Omental fat pad (tissue), 4 donors: ENCODE measurements around the gene RBMS3. TPM values are rescaled to one million over a fixed set of nuclear protein-coding genes. Genes with fewer than 3 reads are reported as not detected.

ENCODE experiments used
- ATAC-seq: fragments of 150-250 bp; one replicate; pipeline ENCODE4 v1.9.1; 2016; ENCODE audit warnings: mild to moderate bottlenecking, moderate library complexity; ENCODE audit not compliant: low FRiP score
- DNase-seq: peaks from one replicate; pipeline ENCODE4 v3.0.0-alpha.2; 2019; ENCODE audit warnings: low spot score
- CTCF ChIP-seq, 3 donors: fragments of 450-650 bp; IDR thresholded peaks; one replicate each; pipeline ENCODE4 v1.5.1; 2016 to 2017; ENCODE audit warnings: antibody characterized with exemption in 3 of 3, mild to moderate bottlenecking in 3 of 3, moderate library complexity in 2 of 3
- total RNA-seq, 4 donors: library from RNA; depleted of rRNA; stranded (reverse); fragments of >200 nt; gene quantifications; one replicate each; pipeline ENCODE4 v1.1.0, GENCODE V29; 2016

Gene RBMS3
- total RNA-seq, 4 donors from 2014 or later: 61.5 to 185 (median 120) TPM

GRCh38 chr3:29559741-29560465 lies 279.0 kb downstream of the RBMS3 start:
- TF ChIP-seq CTCF (IDR thresholded peaks at IDR 0.05): no peak
- ATAC-seq: no peak
- no peak for DNase-seq

GRCh38 chr3:29561651-29562149 lies 280.8 kb downstream of the RBMS3 start:
- no peak for TF ChIP-seq CTCF (IDR thresholded peaks at IDR 0.05)
- DNase-seq: no peak
- no peak for ATAC-seq

- no peak for ATAC-seq
- TF ChIP-seq CTCF (IDR thresholded peaks at IDR 0.05): no peak
- no peak for DNase-seq
These were observed 284.4 kb downstream of the RBMS3 start for GRCh38 chr3:29565236-29565635.

- no peak for TF ChIP-seq CTCF (IDR thresholded peaks at IDR 0.05)
These were observed 286.6 kb downstream of the RBMS3 start for GRCh38 chr3:29567501-29567900.

GRCh38 chr3:29568355-29568754 lies 287.5 kb downstream of the RBMS3 start:
- TF ChIP-seq CTCF (IDR thresholded peaks at IDR 0.05): no peak
- ATAC-seq (no peak), DNase-seq (no peak)

More at GRCh38 chr3:29567501-29567900, 286.6 kb downstream of the RBMS3 start:
- DNase-seq (no peak), ATAC-seq (no peak)

GRCh38 chr3:29576181-29576580 lies 295.3 kb downstream of the RBMS3 start:
- no peak for TF ChIP-seq CTCF (IDR thresholded peaks at IDR 0.05)
- DNase-seq (no peak), ATAC-seq (no peak)

- no peak for DNase-seq
- TF ChIP-seq CTCF (IDR thresholded peaks at IDR 0.05): no peak
- ATAC-seq: no peak
These were observed 295.8 kb downstream of the RBMS3 start for GRCh38 chr3:29576675-29577074.
